H54 (cell line): Measurements from ENCODE around the gene MACROD2.

Experiments used
- DNase-seq: peaks from one replicate; pipeline ENCODE4 v3.0.0; 2011; ENCODE audit warnings: low spot score, mixed read lengths; ENCODE audit not compliant: insufficient read length
- FAIRE-seq: peaks from 3 replicates; lab custom pipeline; 2011; peaks lifted over from hg19 to GRCh38; lab: Jason Lieb, UNC
- POLR2A ChIP-seq: IDR thresholded peaks from 2 replicates; pipeline ENCODE4 v1.6.1; 2011; ENCODE audit warnings: low read depth, mild to moderate bottlenecking, low read length

MACROD2 gene

DNA sequence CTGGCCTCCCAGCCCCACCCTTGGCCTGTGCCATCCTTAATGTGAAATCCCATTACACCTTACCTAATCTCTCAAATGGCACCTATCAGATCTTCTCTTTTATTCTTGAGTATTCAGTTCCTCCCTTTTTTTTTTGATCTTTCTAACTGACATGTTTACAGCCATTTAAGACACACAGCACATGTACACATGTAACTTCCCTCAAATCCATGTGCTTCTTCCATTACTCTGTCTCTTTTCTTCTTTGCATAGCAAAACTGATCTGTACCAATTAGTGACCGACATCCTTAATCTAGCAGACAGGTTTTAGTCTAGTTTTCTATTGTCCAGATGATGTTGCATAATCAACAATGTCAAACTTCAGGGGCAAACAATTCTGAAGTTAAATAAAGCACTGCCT, 755.9 kb downstream of the MACROD2 start:
- no peak for FAIRE-seq
- no peak for DNase-seq
- no peak for TF ChIP-seq POLR2A

- FAIRE-seq: no peak
- DNase-seq: no peak
- no peak for TF ChIP-seq POLR2A
Observed at GRCh38 chr20:14757728-14758127, 762.4 kb downstream of the MACROD2 start.

- TF ChIP-seq POLR2A: no peak
- DNase-seq: no peak
- FAIRE-seq: no peak
Observed at GRCh38 chr20:14758356-14758755, 763.0 kb downstream of the MACROD2 start.

- no peak for TF ChIP-seq POLR2A
- no peak for DNase-seq
- no peak for FAIRE-seq
Observed at GRCh38 chr20:14759979-14760378, 764.7 kb downstream of the MACROD2 start.

DNA sequence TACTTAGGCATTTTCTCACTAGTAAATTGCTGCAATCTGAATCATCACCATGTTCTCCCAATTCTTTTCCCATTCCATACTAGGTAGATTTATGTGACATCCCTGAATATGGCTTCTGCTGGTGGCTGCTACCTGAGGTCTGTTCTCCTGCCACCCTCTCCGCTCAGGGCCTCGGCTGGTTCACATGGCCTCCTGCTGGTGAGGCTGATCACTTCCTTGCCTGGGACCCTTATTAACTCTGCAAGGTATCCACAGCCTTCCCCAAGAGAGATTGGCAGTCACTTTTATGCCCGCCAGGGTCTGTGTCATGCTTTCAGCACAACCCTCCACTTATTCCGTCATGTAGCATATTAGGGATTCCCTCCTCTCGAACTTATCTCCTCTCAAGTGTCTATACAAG, 766.6 kb downstream of the MACROD2 start:
- no peak for DNase-seq
- TF ChIP-seq POLR2A: no peak
- no peak for FAIRE-seq

DNA sequence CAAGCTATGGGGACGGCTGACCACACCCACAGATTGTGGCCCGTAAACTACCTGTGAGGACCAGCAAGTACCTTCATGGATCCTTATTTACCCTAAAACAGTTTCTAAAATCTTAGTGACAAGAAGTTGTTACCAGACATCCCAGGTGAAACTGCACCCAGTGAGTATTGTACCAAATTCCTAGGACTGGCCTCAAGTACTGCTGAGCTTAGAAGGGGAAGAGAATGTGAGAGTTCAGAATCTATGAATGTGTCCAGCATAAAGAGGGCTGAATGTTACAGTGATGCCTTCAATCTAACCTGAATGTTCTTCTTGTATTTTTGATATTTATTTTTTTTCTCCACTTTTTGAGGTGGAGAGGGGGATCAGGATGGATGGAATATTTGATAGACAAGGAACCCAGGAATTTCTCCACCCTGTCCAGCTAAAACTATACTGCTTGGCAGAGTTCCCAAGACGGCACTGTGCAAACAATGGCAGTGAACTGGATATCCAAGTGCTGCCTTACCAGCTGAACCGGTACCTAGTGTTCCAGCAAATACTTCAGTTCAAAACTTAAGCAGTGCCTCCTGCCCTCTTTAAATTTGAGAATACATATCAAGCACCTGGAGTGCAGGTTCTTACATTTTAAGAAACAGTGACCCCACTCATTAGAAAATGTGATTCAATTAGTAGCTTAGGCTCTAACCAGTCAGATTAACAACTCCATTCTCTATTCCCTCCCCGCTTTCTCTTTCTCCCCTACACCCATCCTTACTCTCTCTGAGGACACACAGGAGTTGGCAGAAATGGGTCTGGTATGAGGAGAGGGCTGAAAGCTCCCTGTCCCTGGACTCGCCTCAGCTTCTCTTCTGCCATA, 769.4 kb downstream of the MACROD2 start:
- DNase-seq (no peak), FAIRE-seq (no peak)
- TF ChIP-seq POLR2A: no peak

DNA sequence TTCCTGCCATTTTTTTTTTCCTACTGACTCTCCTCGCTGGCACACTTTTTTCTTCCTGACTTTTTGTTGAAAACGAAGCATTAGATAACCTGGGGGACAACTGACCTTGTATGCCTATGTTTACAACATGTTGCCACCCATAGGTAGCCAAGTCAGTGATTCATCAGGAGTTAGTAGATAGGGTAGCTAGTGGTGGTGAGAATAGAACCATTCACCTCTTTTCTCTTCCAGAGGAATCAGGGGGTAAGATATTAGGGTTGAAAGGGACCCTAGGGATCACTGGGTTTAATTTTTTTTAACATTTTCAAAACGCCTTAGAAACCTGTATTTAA, 770.0 kb downstream of the MACROD2 start:
- DNase-seq (no peak), FAIRE-seq (no peak)
- TF ChIP-seq POLR2A: no peak

GRCh38 chr20:14773486-14773885, 778.2 kb downstream of the MACROD2 start:
- FAIRE-seq: no peak
- TF ChIP-seq POLR2A: no peak
- no peak for DNase-seq

- FAIRE-seq (no peak), DNase-seq (no peak)
- no peak for TF ChIP-seq POLR2A
Observed at GRCh38 chr20:14775778-14776177, 780.5 kb downstream of the MACROD2 start.

GRCh38 chr20:14777591-14777990, 782.3 kb downstream of the MACROD2 start:
- FAIRE-seq: no peak
- no peak for TF ChIP-seq POLR2A
- no peak for DNase-seq

DNA sequence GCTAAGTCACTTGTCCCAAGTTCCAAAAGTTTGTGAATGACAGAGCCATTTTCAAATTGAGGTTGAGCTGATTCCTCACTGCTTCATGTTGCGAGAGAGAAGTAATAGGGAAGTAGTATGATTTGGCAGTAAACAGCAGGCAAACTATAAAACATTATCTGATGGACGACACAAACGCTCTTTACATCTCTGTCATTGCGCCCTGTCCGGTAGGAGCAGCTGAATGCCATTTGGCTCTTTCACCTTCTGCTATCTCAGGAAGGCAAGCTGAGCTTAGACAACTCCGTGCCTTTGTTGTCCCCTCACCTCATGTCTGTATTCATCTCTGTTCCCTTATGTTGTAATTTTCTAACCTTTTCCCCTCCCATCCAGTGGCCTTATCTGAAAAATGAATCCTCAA, 782.8 kb downstream of the MACROD2 start:
- FAIRE-seq (no peak), DNase-seq (no peak)
- TF ChIP-seq POLR2A: no peak

- FAIRE-seq: no peak
- no peak for DNase-seq
- no peak for TF ChIP-seq POLR2A
Observed at GRCh38 chr20:14778875-14779274, 783.6 kb downstream of the MACROD2 start.

GRCh38 chr20:14780508-14780907, 785.2 kb downstream of the MACROD2 start:
- FAIRE-seq (no peak), DNase-seq (no peak)
- no peak for TF ChIP-seq POLR2A

DNA sequence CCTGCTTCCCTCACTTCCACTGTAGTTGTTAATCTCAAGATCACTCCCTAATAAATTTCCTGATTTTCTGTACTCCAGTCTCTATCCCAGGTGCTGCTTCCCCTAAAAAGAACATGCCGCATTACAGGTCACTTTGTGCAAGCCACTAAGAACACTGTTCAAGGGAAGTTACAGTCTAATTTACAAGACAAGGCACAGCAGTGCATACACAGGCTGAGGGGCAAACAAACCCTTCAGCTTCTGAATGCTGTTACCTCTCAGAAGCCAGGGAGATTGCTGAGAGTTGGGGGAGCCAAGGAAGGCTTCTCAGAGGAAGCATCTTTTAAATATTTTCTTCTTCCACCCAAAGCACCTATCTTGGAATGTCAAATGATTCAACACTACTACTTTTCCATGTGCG, 787.4 kb downstream of the MACROD2 start:
- TF ChIP-seq POLR2A: no peak
- FAIRE-seq (no peak), DNase-seq (no peak)

GRCh38 chr20:14783766-14784165, 788.5 kb downstream of the MACROD2 start:
- TF ChIP-seq POLR2A: no peak
- DNase-seq (no peak), FAIRE-seq (no peak)
